ENCODE data around the gene ZDHHC11.
"Not testable (repeated sequence)": the region's sequence is repeated elsewhere in the genome, so short reads cannot be mapped to it uniquely, and the experiment has no call there.

- TF ChIP-seq CTCF, POLR2A (IDR thresholded peaks at IDR 0.05): not testable (repeated sequence)
Observed at GRCh38 chr5:750226-750625, 100.6 kb downstream of the ZDHHC11 start.

All from esophagus squamous epithelium (tissue), 4 donors.